Mammary epithelial cell (primary cell): ENCODE measurements around the gene ROPN1B.
"Not testable (repeated sequence)": the region's sequence is repeated elsewhere in the genome, so short reads cannot be mapped to it uniquely, and the experiment has no call there.

Source experiments
- EZH2 ChIP-seq: IDR thresholded peaks from 2 replicates; pipeline ENCODE4 v1.6.1; 2012; ENCODE audit warnings: low read length, inconsistent platforms, borderline replicate concordance
- TF ChIP-seq, protein P1 (sequence below), 2 donors: IDR thresholded peaks in 1 of 2; conservative IDR thresholded peaks in 1 of 2; 2 replicates each; pipeline ENCODE4 v1.5.1; 2011 to 2012; ENCODE audit warnings: inconsistent platforms in 2 of 2, low read length in 2 of 2, mild to moderate bottlenecking in 2 of 2, control low read depth in 1 of 2, low read depth in 1 of 2; ENCODE audit not compliant: insufficient read depth in 1 of 2; ENCODE audit errors: extremely low read depth in 1 of 2

DNA sequence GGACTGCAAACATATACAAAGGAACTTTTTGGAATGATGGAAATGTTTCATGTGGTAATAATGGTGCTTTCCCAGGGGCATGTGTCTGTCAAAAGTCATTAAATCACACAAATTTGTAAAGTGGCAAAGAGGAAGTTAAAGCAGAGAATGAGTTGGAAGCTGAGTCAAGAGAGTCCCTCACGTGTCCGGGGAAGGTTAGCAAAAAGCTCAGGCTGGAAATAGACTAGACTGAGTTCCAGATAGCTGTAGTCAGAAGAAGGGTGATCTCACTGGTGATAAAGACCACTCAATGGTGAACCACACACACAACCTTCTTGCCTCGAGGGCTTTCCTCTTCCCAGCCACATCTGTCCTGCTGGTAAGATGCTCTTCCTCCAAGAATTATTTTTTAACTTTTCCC, 20.1 kb upstream of the ROPN1B start:
- TF ChIP-seq, protein P1, sequence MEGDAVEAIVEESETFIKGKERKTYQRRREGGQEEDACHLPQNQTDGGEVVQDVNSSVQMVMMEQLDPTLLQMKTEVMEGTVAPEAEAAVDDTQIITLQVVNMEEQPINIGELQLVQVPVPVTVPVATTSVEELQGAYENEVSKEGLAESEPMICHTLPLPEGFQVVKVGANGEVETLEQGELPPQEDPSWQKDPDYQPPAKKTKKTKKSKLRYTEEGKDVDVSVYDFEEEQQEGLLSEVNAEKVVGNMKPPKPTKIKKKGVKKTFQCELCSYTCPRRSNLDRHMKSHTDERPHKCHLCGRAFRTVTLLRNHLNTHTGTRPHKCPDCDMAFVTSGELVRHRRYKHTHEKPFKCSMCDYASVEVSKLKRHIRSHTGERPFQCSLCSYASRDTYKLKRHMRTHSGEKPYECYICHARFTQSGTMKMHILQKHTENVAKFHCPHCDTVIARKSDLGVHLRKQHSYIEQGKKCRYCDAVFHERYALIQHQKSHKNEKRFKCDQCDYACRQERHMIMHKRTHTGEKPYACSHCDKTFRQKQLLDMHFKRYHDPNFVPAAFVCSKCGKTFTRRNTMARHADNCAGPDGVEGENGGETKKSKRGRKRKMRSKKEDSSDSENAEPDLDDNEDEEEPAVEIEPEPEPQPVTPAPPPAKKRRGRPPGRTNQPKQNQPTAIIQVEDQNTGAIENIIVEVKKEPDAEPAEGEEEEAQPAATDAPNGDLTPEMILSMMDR (conservative IDR thresholded peaks at IDR 0.05 in 1 of 2, IDR thresholded peaks at IDR 0.05 in 1 of 2; ENCODE audit: extremely low read depth in 1 of 2, insufficient read depth in 1 of 2, low read depth in 1 of 2, low read length in 2 of 2) = not testable (repeated sequence)
- not testable (repeated sequence) for TF ChIP-seq EZH2
